ENCODE results near the gene CPVL. TPM values are rescaled to one million over a fixed set of nuclear protein-coding genes. Genes with fewer than 3 reads are reported as not detected.

The CPVL gene
- total RNA-seq, 5 donors from 2014 or later (not counting 1 experiment from before 2014, with no cell fraction given), result 0.47 to 1.6 (median 0.66) TPM

DNA sequence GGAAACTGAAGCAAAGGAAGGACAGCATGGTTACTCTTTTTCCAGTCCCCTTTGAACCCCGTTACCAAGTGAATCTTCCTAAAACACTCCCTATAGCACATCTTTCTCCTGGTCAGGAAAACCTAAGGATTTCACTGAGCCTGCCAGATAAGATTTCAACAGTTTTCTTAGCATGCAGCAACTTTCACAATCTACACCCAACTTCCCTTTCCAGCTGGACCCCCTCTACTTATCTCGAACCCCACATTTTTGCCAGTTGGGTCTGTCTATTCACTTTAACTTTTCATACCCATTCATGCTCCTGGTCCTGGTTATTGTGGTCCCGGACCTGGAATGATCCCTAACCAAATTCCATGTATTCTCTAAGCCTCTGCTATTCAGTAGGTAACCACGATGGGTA lies 14.9 kb upstream of the CPVL start:
- no peak overlapping the region for H3K27ac ChIP-seq (ENCODE audit: low read length)
- Mint-ChIP-seq H3K27me3 (peaks cover 15 to 20% of the 10 kb centered on the region in 2 donors), H3K9me3 (peaks cover 4 to 9% (median 7%) of the 10 kb centered on the region in 3 donors), H3K4me1 (peaks cover 0 to 7% (median 5%) of the 10 kb centered on the region in 3 donors), H3K4me3 (no peak overlapping the region), H3K36me3 (no peaks in the 10 kb centered on the region), H3K27ac (no peak overlapping the region)
- H3K36me3 ChIP-seq (ENCODE audit: control insufficient read depth in 2 of 2, extremely low read depth in 1 of 2, insufficient read depth in 1 of 2, low read length in 1 of 2), result no peaks in the 10 kb centered on the region
- H3K4me3 ChIP-seq (ENCODE audit: control insufficient read depth in 1 of 2, extremely low read depth in 1 of 2, low read length in 1 of 2), result no peak overlapping the region
- ChIA-PET CTCF (interaction anchor here (0.6 to 0.9 kb wide), 2 partner anchors 13 to 55 kb away, joined by 3 to 5 read pairs; no protein-coding TSS in a partner anchor), POLR2A (no interaction called here)
- 71% methylated on average over 2 of the region's 4 CpGs for WGBS (ENCODE audit: insufficient coverage)
- H3K9me3 ChIP-seq, result no peaks in the 10 kb centered on the region
- peaks cover 0 to 2% of the 10 kb centered on the region in 2 experiments for H3K4me1 ChIP-seq (ENCODE audit: control insufficient read depth in 1 of 2, extremely low read depth in 1 of 2, insufficient read depth in 2 of 2, low read length in 2 of 2)
- ATAC-seq (replicated peaks in 1 of 4), result no peak
- no peak for DNase-seq
- no peaks in the 10 kb centered on the region for H3K27me3 ChIP-seq (replicated peaks in 1 of 2; ENCODE audit: control insufficient read depth in 2 of 2, extremely low read depth in 1 of 2, insufficient read depth in 2 of 2, low read length in 1 of 2)

DNA sequence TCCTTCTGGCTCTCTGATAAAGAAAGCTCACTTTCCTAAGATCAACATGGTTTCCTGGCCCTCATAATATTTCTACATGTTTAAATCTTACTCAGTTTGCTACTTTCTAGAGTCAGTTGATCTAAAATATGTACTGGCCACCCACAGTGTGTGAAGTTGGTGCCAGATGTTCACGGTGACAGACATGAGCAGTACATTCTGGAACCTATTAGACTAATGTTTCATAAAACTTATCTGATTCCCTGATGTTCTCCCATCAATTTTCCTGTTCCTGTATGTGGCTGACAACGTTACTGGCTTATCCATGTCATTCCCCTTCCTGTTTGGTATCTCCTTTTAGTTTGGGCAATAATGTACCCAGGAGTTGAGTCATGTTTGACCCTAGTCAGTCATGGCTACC lies 13.7 kb upstream of the CPVL start:
- Histone ChIP-seq H3K27ac (ENCODE audit: low read length) (no peak overlapping the region), H3K27me3 (replicated peaks in 1 of 2; ENCODE audit: control insufficient read depth in 2 of 2, extremely low read depth in 1 of 2, insufficient read depth in 2 of 2, low read length in 1 of 2) (peaks cover 0 to 2% of the 10 kb centered on the region in 2 experiments), H3K9me3 (no peaks in the 10 kb centered on the region), H3K4me1 (ENCODE audit: control insufficient read depth in 1 of 2, extremely low read depth in 1 of 2, insufficient read depth in 2 of 2, low read length in 2 of 2) (peaks cover 0 to 9% of the 10 kb centered on the region in 2 experiments), H3K36me3 (ENCODE audit: control insufficient read depth in 2 of 2, extremely low read depth in 1 of 2, insufficient read depth in 1 of 2, low read length in 1 of 2) (no peaks in the 10 kb centered on the region), H3K4me3 (ENCODE audit: control insufficient read depth in 1 of 2, extremely low read depth in 1 of 2, low read length in 1 of 2) (no peak overlapping the region)
- no peak overlapping the region for H3K27ac Mint-ChIP-seq
- no peaks in the 10 kb centered on the region for H3K36me3 Mint-ChIP-seq
- ChIA-PET POLR2A (no interaction called here), CTCF (no interaction called here)
- H3K27me3 Mint-ChIP-seq, result peaks cover 15 to 18% of the 10 kb centered on the region in 2 donors
- WGBS (ENCODE audit: insufficient coverage), result no CpG with 5 or more reads among the region's 2 CpGs
- no peak for ATAC-seq (replicated peaks in 1 of 4)
- peaks cover 0 to 7% (median 5%) of the 10 kb centered on the region in 3 donors for H3K4me1 Mint-ChIP-seq
- DNase-seq, result no peak
- no peak overlapping the region for H3K4me3 Mint-ChIP-seq
- H3K9me3 Mint-ChIP-seq, result no peaks in the 10 kb centered on the region

- Mint-ChIP-seq H3K27ac (no peak overlapping the region), H3K9me3 (no peaks in the 10 kb centered on the region), H3K4me3 (no peak overlapping the region), H3K36me3 (no peaks in the 10 kb centered on the region), H3K27me3 (peaks cover 15 to 18% of the 10 kb centered on the region in 2 donors), H3K4me1 (peaks cover 0 to 7% (median 5%) of the 10 kb centered on the region in 3 donors)
- Histone ChIP-seq H3K4me1 (ENCODE audit: control insufficient read depth in 1 of 2, extremely low read depth in 1 of 2, insufficient read depth in 2 of 2, low read length in 2 of 2) (peaks cover 0 to 9% of the 10 kb centered on the region in 2 experiments), H3K27ac (ENCODE audit: low read length) (no peak overlapping the region), H3K4me3 (ENCODE audit: control insufficient read depth in 1 of 2, extremely low read depth in 1 of 2, low read length in 1 of 2) (no peak overlapping the region), H3K36me3 (ENCODE audit: control insufficient read depth in 2 of 2, extremely low read depth in 1 of 2, insufficient read depth in 1 of 2, low read length in 1 of 2) (no peaks in the 10 kb centered on the region), H3K9me3 (no peaks in the 10 kb centered on the region), H3K27me3 (replicated peaks in 1 of 2; ENCODE audit: control insufficient read depth in 2 of 2, extremely low read depth in 1 of 2, insufficient read depth in 2 of 2, low read length in 1 of 2) (peaks cover 0 to 5% of the 10 kb centered on the region in 2 experiments)
- WGBS (ENCODE audit: insufficient coverage), result 0% methylated on average over 1 of the region's 3 CpGs
- ATAC-seq (replicated peaks in 1 of 4), result no peak
- CTCF ChIA-PET, result no interaction called here
- POLR2A ChIA-PET, result no interaction called here
- DNase-seq, result no peak
Observed at GRCh38 chr7:29158795-29159423, 12.6 kb upstream of the CPVL start.

DNA sequence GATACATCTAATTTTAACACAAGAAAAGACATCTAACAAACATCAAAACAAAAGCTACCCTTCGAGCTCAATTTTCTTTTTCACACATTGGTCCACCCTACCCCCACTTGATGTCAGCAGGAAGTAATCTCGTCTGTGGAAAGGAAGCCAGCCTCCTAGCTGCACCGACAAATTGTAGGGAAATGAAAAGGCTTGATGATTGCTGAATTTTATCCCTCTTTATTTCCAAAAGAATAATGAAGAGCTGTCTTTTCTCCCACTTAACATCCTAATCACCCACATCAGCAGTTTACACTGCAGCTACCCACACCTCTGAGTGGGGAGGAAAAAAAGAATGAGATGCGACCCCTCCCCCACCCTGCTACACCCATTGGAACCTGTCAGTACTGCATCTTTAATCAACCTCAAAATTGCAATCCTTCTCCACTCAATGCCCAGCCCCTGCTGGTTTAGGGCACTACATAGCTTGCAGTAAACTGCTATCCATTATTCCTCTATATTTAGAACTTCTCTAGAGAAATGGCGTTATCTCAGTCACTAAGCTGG lies 10.6 kb upstream of the CPVL start:
- H3K9me3 Mint-ChIP-seq, result no peaks in the 10 kb centered on the region
- Histone ChIP-seq H3K27ac (ENCODE audit: low read length) (no peak overlapping the region), H3K4me3 (ENCODE audit: control insufficient read depth in 1 of 2, extremely low read depth in 1 of 2, low read length in 1 of 2) (no peak overlapping the region), H3K9me3 (no peaks in the 10 kb centered on the region), H3K36me3 (ENCODE audit: control insufficient read depth in 2 of 2, extremely low read depth in 1 of 2, insufficient read depth in 1 of 2, low read length in 1 of 2) (no peaks in the 10 kb centered on the region), H3K4me1 (ENCODE audit: control insufficient read depth in 1 of 2, extremely low read depth in 1 of 2, insufficient read depth in 2 of 2, low read length in 2 of 2) (peaks cover 0 to 9% of the 10 kb centered on the region in 2 experiments), H3K27me3 (replicated peaks in 1 of 2; ENCODE audit: control insufficient read depth in 2 of 2, extremely low read depth in 1 of 2, insufficient read depth in 2 of 2, low read length in 1 of 2) (peaks cover 0 to 7% of the 10 kb centered on the region in 2 experiments)
- ChIA-PET CTCF (interaction anchor here (0.7 to 2.0 kb wide), 6 partner anchors 32 to 253 kb away, joined by 3 to 7 read pairs (median 3); no protein-coding TSS in a partner anchor), POLR2A (interaction anchor here in 1 of 2 donors (0.5 kb wide), 1 partner anchor 30 kb away, joined by 3 read pairs; no protein-coding TSS in a partner anchor)
- no CpG with 5 or more reads among the region's 5 CpGs for WGBS (ENCODE audit: insufficient coverage)
- H3K27me3 Mint-ChIP-seq, result peaks cover 15 to 18% of the 10 kb centered on the region in 2 donors
- peaks cover 0 to 7% (median 5%) of the 10 kb centered on the region in 3 donors for H3K4me1 Mint-ChIP-seq
- H3K4me3 Mint-ChIP-seq, result no peak overlapping the region
- H3K36me3 Mint-ChIP-seq, result no peaks in the 10 kb centered on the region
- peak in 2 of 4 experiments; percentile 44 to 48 for ATAC-seq (replicated peaks in 1 of 4)
- DNase-seq, result peak in 4 of 35 experiments; percentile 9 to 44 (median 10)
- H3K27ac Mint-ChIP-seq, result peak overlapping the region in 1 of 2 donors; percentile 14

DNA sequence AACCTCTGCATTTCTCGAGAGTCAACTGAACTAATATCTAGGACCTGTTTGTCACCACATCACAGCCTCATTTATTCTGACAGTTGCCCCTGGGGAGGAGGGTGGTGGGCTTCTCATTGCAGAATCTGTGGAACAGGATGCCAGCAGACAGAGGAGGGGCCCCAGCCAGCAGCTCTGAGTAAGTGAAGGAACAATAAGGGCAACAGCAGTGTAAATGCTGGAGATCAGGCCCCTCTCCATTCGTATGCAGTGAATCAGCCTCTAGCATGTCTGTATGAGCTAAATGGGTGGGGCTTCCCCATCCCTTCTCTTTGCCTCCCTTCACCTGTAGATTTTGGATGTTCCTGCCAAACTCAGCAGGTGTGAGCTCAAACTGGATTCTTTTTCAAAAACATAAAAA lies 7.7 kb upstream of the CPVL start:
- H3K4me1 ChIP-seq (ENCODE audit: control insufficient read depth in 1 of 2, extremely low read depth in 1 of 2, insufficient read depth in 2 of 2, low read length in 2 of 2), result peaks cover 0 to 9% of the 10 kb centered on the region in 2 experiments
- Mint-ChIP-seq H3K4me1 (peaks cover 0 to 7% (median 5%) of the 10 kb centered on the region in 3 donors), H3K9me3 (no peaks in the 10 kb centered on the region), H3K27me3 (peaks cover 0 to 3% of the 10 kb centered on the region in 2 donors), H3K27ac (no peak overlapping the region), H3K4me3 (no peak overlapping the region), H3K36me3 (no peaks in the 10 kb centered on the region)
- ChIA-PET CTCF (no interaction called here), POLR2A (no interaction called here)
- no peaks in the 10 kb centered on the region for H3K36me3 ChIP-seq (ENCODE audit: control insufficient read depth in 2 of 2, extremely low read depth in 1 of 2, insufficient read depth in 1 of 2, low read length in 1 of 2)
- no peak overlapping the region for H3K27ac ChIP-seq (ENCODE audit: low read length)
- ATAC-seq (replicated peaks in 1 of 4), result no peak
- no CpG with 5 or more reads among the region's 2 CpGs for WGBS (ENCODE audit: insufficient coverage)
- DNase-seq, result no peak
- H3K27me3 ChIP-seq (replicated peaks in 1 of 2; ENCODE audit: control insufficient read depth in 2 of 2, extremely low read depth in 1 of 2, insufficient read depth in 2 of 2, low read length in 1 of 2), result peaks cover 0 to 13% of the 10 kb centered on the region in 2 experiments
- no peak overlapping the region for H3K4me3 ChIP-seq (ENCODE audit: control insufficient read depth in 1 of 2, extremely low read depth in 1 of 2, low read length in 1 of 2)
- H3K9me3 ChIP-seq, result no peaks in the 10 kb centered on the region

DNA sequence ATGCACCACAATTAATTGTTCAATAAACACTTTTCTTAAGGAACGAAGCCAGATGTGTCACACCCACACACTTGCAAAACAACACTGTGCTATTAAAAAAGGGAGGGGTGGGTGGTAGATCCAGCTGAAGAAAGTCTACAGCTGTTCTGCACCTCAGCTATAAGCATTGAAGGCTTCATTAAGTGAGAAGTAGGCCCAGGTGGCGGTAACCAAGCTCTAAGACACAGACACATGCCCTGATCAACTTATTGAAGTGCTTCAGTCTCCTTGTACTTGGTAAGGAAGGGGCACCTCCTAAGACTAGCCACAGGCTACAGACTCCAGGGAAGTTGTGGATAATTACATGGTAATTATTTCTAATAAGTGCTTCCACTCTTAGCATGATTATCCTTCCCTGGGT lies 4.5 kb upstream of the CPVL start:
- no peaks in the 10 kb centered on the region for H3K36me3 Mint-ChIP-seq
- no peak overlapping the region for H3K4me3 ChIP-seq (ENCODE audit: control insufficient read depth in 1 of 2, extremely low read depth in 1 of 2, low read length in 1 of 2)
- no peak overlapping the region for H3K4me3 Mint-ChIP-seq
- peaks cover 5 to 25% of the 10 kb centered on the region in 2 donors for H3K27me3 Mint-ChIP-seq
- H3K27ac ChIP-seq (ENCODE audit: low read length), result no peak overlapping the region
- H3K4me1 ChIP-seq (ENCODE audit: control insufficient read depth in 1 of 2, extremely low read depth in 1 of 2, insufficient read depth in 2 of 2, low read length in 2 of 2), result peaks cover 0 to 10% of the 10 kb centered on the region in 2 experiments
- CTCF ChIA-PET, result no interaction called here
- no peak overlapping the region for H3K27ac Mint-ChIP-seq
- H3K36me3 ChIP-seq (ENCODE audit: control insufficient read depth in 2 of 2, extremely low read depth in 1 of 2, insufficient read depth in 1 of 2, low read length in 1 of 2), result no peaks in the 10 kb centered on the region
- no peaks in the 10 kb centered on the region for H3K9me3 ChIP-seq
- no CpG with 5 or more reads among the region's 2 CpGs for WGBS (ENCODE audit: insufficient coverage)
- no peaks in the 10 kb centered on the region for H3K9me3 Mint-ChIP-seq
- peaks cover 0 to 8% (median 6%) of the 10 kb centered on the region in 3 donors for H3K4me1 Mint-ChIP-seq
- DNase-seq (no peak), ATAC-seq (replicated peaks in 1 of 4) (no peak)
- peaks cover 0 to 34% of the 10 kb centered on the region in 2 experiments for H3K27me3 ChIP-seq (replicated peaks in 1 of 2; ENCODE audit: control insufficient read depth in 2 of 2, extremely low read depth in 1 of 2, insufficient read depth in 2 of 2, low read length in 1 of 2)
- POLR2A ChIA-PET, result no interaction called here
